KOPT-K1 (cell line): Measurements from ENCODE around the gene NRSN2.

Source experiments
- H3K27ac ChIP-seq: fragments of 200-600 bp; sonication (generic); 2 replicates; pipeline ENCODE4 v1.5.1; 2016; ENCODE audit warnings: antibody characterized with exemption, mild to moderate bottlenecking, low read depth, low read length; ENCODE audit not compliant: poor library complexity, severe bottlenecking
- H3K36me3 ChIP-seq: fragments of 200-600 bp; sonication (generic); 2 replicates; pipeline ENCODE4 v1.5.1; 2017; ENCODE audit warnings: antibody characterized with exemption, mild to moderate bottlenecking, low read length, moderate library complexity; ENCODE audit not compliant: insufficient read depth
- H3K9me3 ChIP-seq: fragments of 200-600 bp; sonication (generic); 2 replicates; pipeline ENCODE4 v1.5.1; 2017; ENCODE audit warnings: antibody characterized with exemption, low read length, mild to moderate bottlenecking; ENCODE audit not compliant: insufficient read depth, poor library complexity, severe bottlenecking

NRSN2 gene

GRCh38 chr20:313402-313801 is 33.5 kb upstream of the NRSN2 start:
- no peaks in the 10 kb centered on the region for H3K9me3 ChIP-seq
- H3K36me3 ChIP-seq, result no peaks in the 10 kb centered on the region
- no peak overlapping the region for H3K27ac ChIP-seq

- no peaks in the 10 kb centered on the region for H3K36me3 ChIP-seq
- H3K27ac ChIP-seq, result no peak overlapping the region
- H3K9me3 ChIP-seq, result no peaks in the 10 kb centered on the region
Measured at GRCh38 chr20:313948-314347, 33.0 kb upstream of the NRSN2 start.

- H3K9me3 ChIP-seq, result no peaks in the 10 kb centered on the region
- no peak overlapping the region for H3K27ac ChIP-seq
- no peaks in the 10 kb centered on the region for H3K36me3 ChIP-seq
Measured at GRCh38 chr20:316316-317068, 30.4 kb upstream of the NRSN2 start.

GRCh38 chr20:324177-325044 is 22.5 kb upstream of the NRSN2 start:
- no peaks in the 10 kb centered on the region for H3K9me3 ChIP-seq
- no peaks in the 10 kb centered on the region for H3K36me3 ChIP-seq
- H3K27ac ChIP-seq, result peak overlapping the region; percentile 66

GRCh38 chr20:325045-325888 is 21.6 kb upstream of the NRSN2 start, which contains the start of gene SOX12:
SOX12 (plus strand) TSS chr20:325552; CDS start chr20:325925, 373 bp downstream.
- H3K27ac ChIP-seq, result peak within 1 kb of the TSS; percentile 66
- no peaks in the 10 kb centered on the region for H3K9me3 ChIP-seq
- H3K36me3 ChIP-seq, result no peaks in the 10 kb centered on the region

- Histone ChIP-seq H3K9me3 (no peaks in the 10 kb centered on the region), H3K27ac (peak overlapping the region; percentile 66), H3K36me3 (no peaks in the 10 kb centered on the region)
Measured at GRCh38 chr20:325889-326644, 20.8 kb upstream of the NRSN2 start.

- no peaks in the 10 kb centered on the region for H3K36me3 ChIP-seq
- no peaks in the 10 kb centered on the region for H3K9me3 ChIP-seq
- H3K27ac ChIP-seq, result peak overlapping the region; percentile 66
Measured at GRCh38 chr20:326645-327185, 20.2 kb upstream of the NRSN2 start.

- Histone ChIP-seq H3K9me3 (no peaks in the 10 kb centered on the region), H3K36me3 (no peaks in the 10 kb centered on the region), H3K27ac (peak overlapping the region; percentile 49)
Measured at GRCh38 chr20:327186-328026, 19.5 kb upstream of the NRSN2 start.

GRCh38 chr20:328027-328974 is 18.6 kb upstream of the NRSN2 start:
- Histone ChIP-seq H3K36me3 (no peaks in the 10 kb centered on the region), H3K9me3 (no peaks in the 10 kb centered on the region), H3K27ac (no peak overlapping the region)

- no peak overlapping the region for H3K27ac ChIP-seq
- H3K9me3 ChIP-seq, result no peaks in the 10 kb centered on the region
- no peaks in the 10 kb centered on the region for H3K36me3 ChIP-seq
Measured at GRCh38 chr20:328975-329695, 17.8 kb upstream of the NRSN2 start.

GRCh38 chr20:329851-330232 is 17.1 kb upstream of the NRSN2 start:
- H3K27ac ChIP-seq, result no peak overlapping the region
- H3K9me3 ChIP-seq, result no peaks in the 10 kb centered on the region
- H3K36me3 ChIP-seq, result no peaks in the 10 kb centered on the region
